SK-N-SH treated with all-trans-retinoic acid at 6 μM for 48 hours (cell line): Measurements from ENCODE around the gene ALDOC.

Source experiments
- CSDC2 ChIP-seq: fragments of 250-450 bp; sonication (Bioruptor Pico); IDR thresholded peaks from 2 replicates; pipeline ENCODE4 v1.5.0; 2020; ENCODE audit warnings: mild to moderate bottlenecking, moderate library complexity
- GLIS3 ChIP-seq: fragments of 250-450 bp; sonication (Bioruptor Pico); IDR thresholded peaks from 2 replicates; pipeline ENCODE4 v1.5.0; 2020; ENCODE audit warnings: mild to moderate bottlenecking, moderate library complexity
- OSR1 ChIP-seq: fragments of 250-450 bp; sonication (Bioruptor Pico); IDR thresholded peaks from 2 replicates; pipeline ENCODE4 v1.8.0; 2022; ENCODE audit warnings: moderate library complexity, mild to moderate bottlenecking, inconsistent platforms
- POU6F1 ChIP-seq: fragments of 250-450 bp; sonication (Bioruptor Pico); IDR thresholded peaks from 2 replicates; pipeline ENCODE4 v1.8.0; 2021; ENCODE audit warnings: low read depth, mild to moderate bottlenecking, moderate library complexity, borderline replicate concordance
- RARB ChIP-seq: fragments of 250-450 bp; sonication (Bioruptor Pico); IDR thresholded peaks from 2 replicates; pipeline ENCODE4 v1.8.0; 2021; ENCODE audit warnings: mild to moderate bottlenecking, moderate library complexity
- TOX ChIP-seq: fragments of 250-450 bp; sonication (Bioruptor Pico); IDR thresholded peaks from 2 replicates; pipeline ENCODE4 v1.8.0; 2021; ENCODE audit warnings: mild to moderate bottlenecking, moderate library complexity, borderline replicate concordance
- ZC3H10 ChIP-seq: fragments of 250-450 bp; sonication (Bioruptor Pico); IDR thresholded peaks from 2 replicates; pipeline ENCODE4 v1.5.1; 2021; ENCODE audit warnings: mild to moderate bottlenecking, moderate library complexity
- ZFP3 ChIP-seq: fragments of 250-450 bp; sonication (Bioruptor Pico); IDR thresholded peaks from 2 replicates; pipeline ENCODE4 v1.5.0; 2020; ENCODE audit warnings: mild to moderate bottlenecking, moderate library complexity
- ZNF565 ChIP-seq: fragments of 450-650 bp; formaldehyde crosslinking; conservative IDR thresholded peaks from 2 replicates; pipeline ENCODE4 v1.5.0; 2020; ENCODE audit warnings: low read depth, mild to moderate bottlenecking, moderate library complexity
- TF ChIP-seq, protein P1 (sequence below): fragments of 250-450 bp; sonication (Bioruptor Pico); IDR thresholded peaks from 2 replicates; pipeline ENCODE4 v1.5.1; 2021; ENCODE audit warnings: mild to moderate bottlenecking, moderate library complexity

DNA sequence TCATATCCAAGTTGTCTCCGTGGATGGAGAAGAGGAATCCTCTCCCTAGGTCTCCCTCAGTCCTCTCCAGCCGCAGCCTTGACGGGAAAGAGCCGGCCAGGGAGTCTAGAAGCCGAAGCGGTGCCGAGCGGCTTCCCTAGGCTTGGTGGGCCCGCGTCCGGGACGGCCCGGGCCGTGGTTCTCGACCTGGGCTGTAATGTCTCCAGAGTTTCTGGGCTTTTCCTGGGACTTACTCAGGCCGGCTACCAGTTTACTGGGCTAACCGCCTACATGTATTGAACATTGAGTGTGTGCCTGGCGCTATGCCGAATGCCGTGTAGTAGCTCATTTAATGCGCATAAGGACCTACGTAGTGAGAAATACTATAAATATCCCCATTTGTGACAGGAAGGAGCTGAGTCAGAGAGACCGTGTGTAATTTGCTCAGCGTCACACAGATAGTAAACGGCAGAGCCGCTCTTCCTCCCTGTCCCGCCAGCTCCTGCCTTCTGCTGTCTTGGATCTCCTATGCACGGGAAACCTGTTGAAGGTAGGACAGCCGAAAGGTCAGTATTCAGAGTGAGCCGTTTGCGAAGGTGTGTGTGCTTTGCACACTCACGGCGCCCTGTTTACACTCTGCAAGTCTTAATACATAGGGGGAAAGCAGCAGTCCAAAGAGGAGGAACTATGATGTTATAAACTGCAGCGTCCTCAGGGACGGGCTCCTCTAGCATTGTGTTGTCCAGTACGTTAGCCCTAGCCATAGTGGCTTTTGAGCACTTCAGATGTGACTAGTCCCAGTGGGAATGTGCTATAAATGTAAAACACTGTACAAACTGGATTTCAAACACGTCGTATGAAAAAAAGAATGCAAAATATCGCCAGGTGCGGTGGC lies 22.9 kb upstream of the ALDOC start:
- no peak for TF ChIP-seq ZNF565 (CRISPR knock-in tag)
- TF ChIP-seq, protein P1, sequence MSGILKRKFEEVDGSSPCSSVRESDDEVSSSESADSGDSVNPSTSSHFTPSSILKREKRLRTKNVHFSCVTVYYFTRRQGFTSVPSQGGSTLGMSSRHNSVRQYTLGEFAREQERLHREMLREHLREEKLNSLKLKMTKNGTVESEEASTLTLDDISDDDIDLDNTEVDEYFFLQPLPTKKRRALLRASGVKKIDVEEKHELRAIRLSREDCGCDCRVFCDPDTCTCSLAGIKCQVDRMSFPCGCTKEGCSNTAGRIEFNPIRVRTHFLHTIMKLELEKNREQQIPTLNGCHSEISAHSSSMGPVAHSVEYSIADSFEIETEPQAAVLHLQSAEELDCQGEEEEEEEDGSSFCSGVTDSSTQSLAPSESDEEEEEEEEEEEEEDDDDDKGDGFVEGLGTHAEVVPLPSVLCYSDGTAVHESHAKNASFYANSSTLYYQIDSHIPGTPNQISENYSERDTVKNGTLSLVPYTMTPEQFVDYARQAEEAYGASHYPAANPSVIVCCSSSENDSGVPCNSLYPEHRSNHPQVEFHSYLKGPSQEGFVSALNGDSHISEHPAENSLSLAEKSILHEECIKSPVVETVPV (CRISPR knock-in tag) = no peak
- TF ChIP-seq OSR1 (CRISPR knock-in tag) = no peak
- TF ChIP-seq GLIS3 (CRISPR knock-in tag) = no peak
- no peak for TF ChIP-seq TOX (CRISPR knock-in tag)
- TF ChIP-seq CSDC2 (CRISPR knock-in tag) = no peak
- TF ChIP-seq POU6F1 (CRISPR knock-in tag) = no peak
- TF ChIP-seq ZC3H10 (CRISPR knock-in tag) = no peak
- TF ChIP-seq ZFP3 (CRISPR knock-in tag) = no peak
- TF ChIP-seq RARB (CRISPR knock-in tag) = no peak
